Cardiac fibroblast (primary cell): ENCODE measurements around the gene CLEC3B.

Experiments
- DNase-seq, 2 donors: peaks; one replicate each; pipeline versions ENCODE4 v3.0.0 to v3.0.0-alpha.2; 2010; ENCODE audit warnings: low read depth in 2 of 2
- H3K4me3 ChIP-seq, 2 donors: replicated peaks in 1 of 2; 1 replicate in 1 of 2; 2 replicates in 1 of 2; pipeline ENCODE4 v1.5.1; 2011; ENCODE audit warnings: low read depth in 2 of 2, low read length in 2 of 2, mild to moderate bottlenecking in 2 of 2, moderate library complexity in 1 of 2
- TF ChIP-seq, protein P1 (sequence below): IDR thresholded peaks from one replicate; pipeline ENCODE4 v1.5.1; 2011; ENCODE audit warnings: low read depth, mild to moderate bottlenecking, low read length, inconsistent platforms

Gene CLEC3B

DNA sequence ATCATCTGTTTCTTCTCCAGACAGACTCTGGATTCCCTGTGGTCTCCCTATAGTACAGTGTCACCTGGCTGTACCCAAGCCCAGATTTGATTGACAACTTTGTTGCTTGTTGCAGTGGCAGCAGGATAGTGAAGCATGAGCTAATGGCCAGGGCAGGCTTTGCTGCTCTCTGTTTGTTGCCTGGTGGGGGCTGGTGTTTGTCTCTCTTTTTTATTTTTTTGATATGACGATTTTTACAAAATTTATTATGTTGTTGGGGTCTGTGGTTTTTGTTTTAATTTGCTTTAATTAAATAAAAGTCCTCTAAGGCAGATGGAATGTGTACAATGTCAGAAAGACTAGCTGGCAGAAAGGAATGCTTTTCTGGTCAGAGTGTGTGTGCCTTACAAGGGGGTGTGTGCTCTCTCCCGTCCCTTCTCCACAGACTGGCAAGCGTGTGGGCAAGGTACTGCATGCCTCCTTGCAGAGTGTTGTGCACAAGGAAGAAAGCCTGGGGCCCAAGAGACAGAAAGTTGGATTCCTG lies 15.2 kb upstream of the CLEC3B start:
- TF ChIP-seq, protein P1, sequence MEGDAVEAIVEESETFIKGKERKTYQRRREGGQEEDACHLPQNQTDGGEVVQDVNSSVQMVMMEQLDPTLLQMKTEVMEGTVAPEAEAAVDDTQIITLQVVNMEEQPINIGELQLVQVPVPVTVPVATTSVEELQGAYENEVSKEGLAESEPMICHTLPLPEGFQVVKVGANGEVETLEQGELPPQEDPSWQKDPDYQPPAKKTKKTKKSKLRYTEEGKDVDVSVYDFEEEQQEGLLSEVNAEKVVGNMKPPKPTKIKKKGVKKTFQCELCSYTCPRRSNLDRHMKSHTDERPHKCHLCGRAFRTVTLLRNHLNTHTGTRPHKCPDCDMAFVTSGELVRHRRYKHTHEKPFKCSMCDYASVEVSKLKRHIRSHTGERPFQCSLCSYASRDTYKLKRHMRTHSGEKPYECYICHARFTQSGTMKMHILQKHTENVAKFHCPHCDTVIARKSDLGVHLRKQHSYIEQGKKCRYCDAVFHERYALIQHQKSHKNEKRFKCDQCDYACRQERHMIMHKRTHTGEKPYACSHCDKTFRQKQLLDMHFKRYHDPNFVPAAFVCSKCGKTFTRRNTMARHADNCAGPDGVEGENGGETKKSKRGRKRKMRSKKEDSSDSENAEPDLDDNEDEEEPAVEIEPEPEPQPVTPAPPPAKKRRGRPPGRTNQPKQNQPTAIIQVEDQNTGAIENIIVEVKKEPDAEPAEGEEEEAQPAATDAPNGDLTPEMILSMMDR, result no peak
- DNase-seq, result peak; percentile 62 to 68
- H3K4me3 ChIP-seq, result no peak overlapping the region

DNA sequence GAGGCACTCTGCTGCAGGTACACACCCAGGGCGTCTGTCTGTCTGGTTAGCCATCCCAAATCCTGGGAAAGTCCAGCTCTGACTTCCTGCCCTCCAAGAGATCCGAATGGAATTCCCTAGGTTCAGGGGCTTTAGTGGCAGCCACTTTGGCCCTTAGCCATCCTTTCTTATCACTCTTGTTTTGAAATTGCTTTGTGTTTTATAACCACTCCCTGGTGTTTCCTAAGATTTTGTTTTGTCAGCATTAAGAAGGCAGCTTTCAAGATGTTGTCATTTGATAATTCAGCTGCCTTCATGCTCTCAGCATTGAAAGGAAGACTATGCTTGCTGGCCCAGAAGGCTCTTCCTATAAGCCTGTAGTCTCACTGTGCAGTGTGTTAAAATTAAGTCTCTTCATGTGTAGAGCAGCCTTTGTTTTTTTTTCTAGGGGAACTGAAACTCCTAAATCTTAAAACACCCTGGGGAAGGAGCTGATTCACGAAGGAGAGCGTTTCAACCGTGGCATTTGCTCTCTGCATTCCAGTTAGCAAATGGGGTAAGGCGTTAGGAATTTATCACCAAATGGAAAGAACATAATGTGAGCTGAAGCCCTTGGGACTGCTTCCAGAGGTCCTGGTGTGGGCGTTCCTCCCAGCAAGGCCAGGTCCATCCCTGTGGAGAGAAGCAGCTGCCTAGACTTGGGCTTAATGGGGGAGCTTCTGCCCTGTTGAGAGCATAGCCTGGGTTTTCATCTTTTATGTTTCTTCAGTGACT lies 14.2 kb upstream of the CLEC3B start:
- TF ChIP-seq, protein P1, result no peak
- peak; percentile 95 to 96 for DNase-seq
- H3K4me3 ChIP-seq, result no peak overlapping the region

DNA sequence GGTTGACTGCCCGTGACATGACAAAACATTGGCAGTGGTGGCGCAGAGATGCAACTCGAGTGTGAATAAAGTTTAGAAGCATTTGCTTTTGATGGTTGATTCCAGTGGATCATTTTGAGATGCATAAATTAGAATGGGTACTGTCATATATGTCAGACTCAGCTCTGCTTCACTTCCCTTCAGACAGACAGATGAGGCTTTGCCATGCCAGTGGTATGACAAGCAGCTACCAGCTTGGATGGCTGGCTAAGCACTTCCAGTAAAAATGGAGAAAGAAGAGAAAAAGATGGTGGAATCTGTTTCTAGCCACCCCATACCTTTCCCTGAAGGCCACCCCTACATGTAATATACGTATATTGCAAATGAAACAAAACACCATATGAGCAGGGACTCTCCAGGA lies 13.5 kb upstream of the CLEC3B start:
- H3K4me3 ChIP-seq, result no peak overlapping the region
- TF ChIP-seq, protein P1, result no peak
- no peak for DNase-seq

DNA sequence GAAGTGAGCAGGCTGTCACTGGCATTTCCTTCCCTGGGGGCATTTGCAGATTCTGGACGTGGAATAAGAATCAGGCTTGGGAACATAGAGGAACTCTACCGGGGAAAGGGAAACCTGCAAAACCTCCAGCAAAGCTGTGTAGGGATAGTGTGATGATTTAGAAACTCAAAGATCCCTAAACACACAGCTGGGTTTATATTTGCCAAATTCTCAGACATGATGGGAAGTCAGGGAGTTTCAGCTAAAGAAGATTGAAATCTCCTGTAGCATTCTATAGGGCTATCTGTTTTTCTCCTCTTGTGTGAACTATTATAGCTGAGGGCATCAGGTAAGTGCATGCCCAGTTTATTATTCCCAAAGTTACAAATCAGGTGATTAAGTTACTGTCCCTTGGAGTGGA lies 9.2 kb upstream of the CLEC3B start:
- no peak for DNase-seq
- TF ChIP-seq, protein P1, result no peak
- no peak overlapping the region for H3K4me3 ChIP-seq

DNA sequence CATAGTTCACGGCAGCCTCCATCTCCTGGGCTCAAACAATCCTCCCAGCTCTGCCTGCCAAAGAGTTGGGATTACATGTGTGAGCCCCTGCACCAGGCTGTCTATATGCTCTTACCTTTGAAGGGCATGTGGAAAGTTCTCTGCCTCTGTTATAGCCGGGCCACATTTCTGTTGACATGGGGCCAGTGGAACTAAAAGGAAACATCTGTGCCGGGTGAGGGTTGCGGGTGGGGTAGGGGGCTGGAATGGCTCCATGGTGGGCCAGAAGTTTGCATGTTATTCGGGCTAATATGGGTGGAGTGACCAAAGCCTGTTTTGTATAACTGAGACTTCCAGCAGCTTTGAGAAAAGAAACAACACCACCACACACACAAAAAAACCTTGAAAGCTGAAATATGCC lies 8.3 kb upstream of the CLEC3B start:
- TF ChIP-seq, protein P1, result no peak
- DNase-seq, result no peak
- no peak overlapping the region for H3K4me3 ChIP-seq

DNA sequence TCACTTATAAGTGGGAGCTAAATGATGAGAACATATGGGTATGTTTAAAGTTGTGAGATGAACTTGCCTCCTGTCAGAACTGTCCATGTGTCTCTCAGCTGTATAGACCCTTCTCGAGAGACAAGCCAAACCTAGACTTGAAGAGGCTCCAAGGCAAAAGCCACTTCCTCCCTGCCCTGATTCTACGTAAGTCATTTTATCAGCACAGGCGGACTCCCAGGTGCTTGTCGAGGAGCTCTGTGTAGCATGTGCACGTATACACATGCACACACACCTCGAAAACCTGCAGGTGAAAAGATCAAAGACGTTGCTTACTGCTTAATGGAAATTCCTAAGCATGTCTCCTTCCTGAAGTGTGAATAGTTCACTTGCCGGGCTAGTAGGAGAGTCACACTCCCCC lies 5.6 kb upstream of the CLEC3B start:
- TF ChIP-seq, protein P1, result no peak
- DNase-seq, result no peak
- no peak overlapping the region for H3K4me3 ChIP-seq
